ENCODE data around the gene TRIM47. TPM values are rescaled to one million over a fixed set of nuclear protein-coding genes. Genes with fewer than 3 reads are reported as not detected.
A peak's percentile ranks its signal among the peaks of the same experiment; 100 is the strongest.

TRIM47 gene
- total and polyA plus RNA-seq, 2 of the 13 experiments (the other 11 are each of a cell fraction or from before 2014, with no cell fraction given): 33.5 to 82.0 TPM

GRCh38 chr17:75896415-75897159 lies 18.2 kb upstream of the TRIM47 start, which contains the start of gene TRIM65 (continued):
- TF ChIP-seq ZFP91 (CRISPR knock-in tag; IDR thresholded peaks at IDR 0.05; ENCODE audit: borderline replicate concordance): peak; percentile 99
- TF ChIP-seq CREB1 (IDR thresholded peaks at IDR 0.05): no peak; the same call in 1 of the 2 replicates
- no peak for TF ChIP-seq CREB1 (CRISPR knock-in tag; IDR thresholded peaks at IDR 0.05)
- TF ChIP-seq ATF5 (CRISPR knock-in tag; IDR thresholded peaks at IDR 0.05; ENCODE audit: low read depth): peak; percentile 84; the same call in 1 of the 2 replicates
- TF ChIP-seq MAX (IDR thresholded peaks at IDR 0.05): peak; percentile 77; the same call in 1 of the 2 replicates
- 0 out of 2 replicates have a peak, but pooled peaks have one; percentile 23 for TF ChIP-seq ADNP (CRISPR knock-in tag; IDR thresholded peaks at IDR 0.05)
- TF ChIP-seq KDM5A (IDR thresholded peaks at IDR 0.05; ENCODE audit: borderline replicate concordance, low read length): no peak
- TF ChIP-seq TSC22D2 (CRISPR knock-in tag; IDR thresholded peaks at IDR 0.05; ENCODE audit: borderline replicate concordance): no peak; the same call in 1 of the 2 replicates
- TF ChIP-seq REPIN1 (CRISPR knock-in tag; IDR thresholded peaks at IDR 0.05; ENCODE audit: borderline replicate concordance, low read depth): 0 out of 2 replicates have a peak, but pooled peaks have one; percentile 58
- TF ChIP-seq ZKSCAN5 (CRISPR knock-in tag; IDR thresholded peaks at IDR 0.05): no peak
- TF ChIP-seq ZFP37 (CRISPR knock-in tag; IDR thresholded peaks at IDR 0.05; ENCODE audit: borderline replicate concordance): no peak; the same call in 1 of the 2 replicates
- TF ChIP-seq ZFAT (CRISPR knock-in tag; conservative IDR thresholded peaks at IDR 0.05): no peak
- peak; percentile 67; the same call in 1 of the 2 replicates for TF ChIP-seq ARID4A (CRISPR knock-in tag; IDR thresholded peaks at IDR 0.05; ENCODE audit: borderline replicate concordance)
- TF ChIP-seq PHF8 (CRISPR knock-in tag; IDR thresholded peaks at IDR 0.05): peak; percentile 94
- TF ChIP-seq ZNF264 (CRISPR knock-in tag; IDR thresholded peaks at IDR 0.05): no peak; the same call in 1 of the 2 replicates
- TF ChIP-seq FOXA3 (CRISPR knock-in tag; IDR thresholded peaks at IDR 0.05): 0 out of 2 replicates have a peak, but pooled peaks have one; percentile 13
- no peak for TF ChIP-seq NKX3-1 (CRISPR knock-in tag; IDR thresholded peaks at IDR 0.05)
- TF ChIP-seq ZNF10 (CRISPR knock-in tag; IDR thresholded peaks at IDR 0.05; ENCODE audit: borderline replicate concordance, low read depth): no peak
- TF ChIP-seq JUNB (CRISPR knock-in tag; IDR thresholded peaks at IDR 0.05; ENCODE audit: borderline replicate concordance): no peak
- no peak for TF ChIP-seq HNF4A (CRISPR knock-in tag; IDR thresholded peaks at IDR 0.05)
- no peak; the same call in 1 of the 2 replicates for TF ChIP-seq KLF6 (CRISPR knock-in tag; IDR thresholded peaks at IDR 0.05)
- peak; percentile 66; the same call in 1 of the 2 replicates for TF ChIP-seq ETS1 (CRISPR knock-in tag; IDR thresholded peaks at IDR 0.05)

Data from HepG2 (cell line).